Retina (tissue), 1 donor: ENCODE results near the gene RCOR1.
"Not testable (repeated sequence)": the region's sequence is repeated elsewhere in the genome, so short reads cannot be mapped to it uniquely, and the experiment has no call there.

Experiments used
- DNase-seq: peaks from one replicate; pipeline ENCODE4 v3.0.0-alpha.2; 2016

The RCOR1 gene

GRCh38 chr14:102591944-102592762, at the start of gene RCOR1:
RCOR1 (plus strand) TSS chr14:102592649; CDS start chr14:102592887, 238 bp downstream.
- DNase-seq: peak; percentile 88

- DNase-seq: peak; percentile 42
These were observed 48.3 kb upstream of the RCOR1 start for GRCh38 chr14:102544046-102544746.

GRCh38 chr14:102544747-102545460, 47.5 kb upstream of the RCOR1 start:
- no peak for DNase-seq

- DNase-seq: peak; percentile 27
These were observed 46.8 kb upstream of the RCOR1 start for GRCh38 chr14:102545461-102546265.

GRCh38 chr14:102548616-102549240, 43.7 kb upstream of the RCOR1 start:
- no peak for DNase-seq

- DNase-seq: not testable (repeated sequence)
These were observed 41.5 kb upstream of the RCOR1 start for GRCh38 chr14:102550927-102551401.

- DNase-seq: no peak
These were observed 40.3 kb upstream of the RCOR1 start for GRCh38 chr14:102551995-102552705.

- peak; percentile 80 for DNase-seq
These were observed 37.3 kb upstream of the RCOR1 start for GRCh38 chr14:102554821-102555819.

GRCh38 chr14:102556098-102556677, 36.3 kb upstream of the RCOR1 start:
- no peak for DNase-seq

- no peak for DNase-seq
These were observed 34.8 kb upstream of the RCOR1 start for GRCh38 chr14:102557434-102558226.

- no peak for DNase-seq
These were observed 33.9 kb upstream of the RCOR1 start for GRCh38 chr14:102558556-102558955.

- no peak for DNase-seq
These were observed 31.8 kb upstream of the RCOR1 start for GRCh38 chr14:102560458-102561261.

GRCh38 chr14:102565331-102565887, 27.0 kb upstream of the RCOR1 start:
- no peak for DNase-seq

GRCh38 chr14:102565959-102566358, 26.5 kb upstream of the RCOR1 start:
- no peak for DNase-seq

- DNase-seq: no peak
These were observed 24.3 kb upstream of the RCOR1 start for GRCh38 chr14:102568115-102568614.

- DNase-seq: no peak
These were observed 22.0 kb upstream of the RCOR1 start for GRCh38 chr14:102570334-102570995.

- no peak for DNase-seq
These were observed 21.4 kb upstream of the RCOR1 start for GRCh38 chr14:102571043-102571442.
